HG03108 (cell line): Measurements from ENCODE around the gene SZRD1.
"Not testable (repeated sequence)": the region's sequence is repeated elsewhere in the genome, so short reads cannot be mapped to it uniquely, and the experiment has no call there.

ENCODE experiments used
- ATAC-seq: cut with Tn5 transposase; IDR thresholded peaks from one replicate; pipeline ENCODE4 v1.9.1; 2021; ENCODE audit warnings: moderate library complexity; ENCODE audit not compliant: unreplicated experiment

SZRD1 gene

GRCh38 chr1:16366722-16367257, at the start of gene SZRD1:
TSS of gene SZRD1 (plus strand) at chr1:16367242. CDS start at chr1:16367258, 16 bp downstream.
- peak; percentile 66 for ATAC-seq

GRCh38 chr1:16318555-16318954, 48.5 kb upstream of the SZRD1 start:
- ATAC-seq: no peak

- no peak for ATAC-seq
Observed at GRCh38 chr1:16321176-16321867, 45.7 kb upstream of the SZRD1 start.

GRCh38 chr1:16324456-16324890, 42.6 kb upstream of the SZRD1 start:
- ATAC-seq: no peak

- no peak for ATAC-seq
Observed at GRCh38 chr1:16326833-16327404, 40.1 kb upstream of the SZRD1 start.

- ATAC-seq: no peak
Observed at GRCh38 chr1:16334655-16335340, 32.2 kb upstream of the SZRD1 start.

- no peak for ATAC-seq
Observed at GRCh38 chr1:16338961-16339360, 28.1 kb upstream of the SZRD1 start.

- no peak for ATAC-seq
Observed at GRCh38 chr1:16340673-16341072, 26.4 kb upstream of the SZRD1 start.

- no peak for ATAC-seq
Observed at GRCh38 chr1:16342331-16343062, 24.5 kb upstream of the SZRD1 start.

GRCh38 chr1:16343276-16343675, 23.8 kb upstream of the SZRD1 start:
- not testable (repeated sequence) for ATAC-seq

GRCh38 chr1:16348414-16349182, 18.4 kb upstream of the SZRD1 start:
- ATAC-seq: no peak

- ATAC-seq: no peak
Observed at GRCh38 chr1:16349847-16350406, 17.1 kb upstream of the SZRD1 start.

- no peak for ATAC-seq
Observed at GRCh38 chr1:16351456-16351993, 15.5 kb upstream of the SZRD1 start.

GRCh38 chr1:16351994-16352841, 14.8 kb upstream of the SZRD1 start, which contains the start of gene FBXO42:
TSS of gene FBXO42 (minus strand) at chr1:16352480. CDS start at chr1:16315418, 37,062 bp downstream.
- ATAC-seq: peak; percentile 84

GRCh38 chr1:16352842-16353535, 14.1 kb upstream of the SZRD1 start:
- no peak for ATAC-seq

GRCh38 chr1:16354619-16355018, 12.4 kb upstream of the SZRD1 start:
- no peak for ATAC-seq

- ATAC-seq: no peak
Observed at GRCh38 chr1:16356867-16357266, 10.2 kb upstream of the SZRD1 start.

GRCh38 chr1:16365146-16365498, 1.9 kb upstream of the SZRD1 start:
- ATAC-seq: not testable (repeated sequence)
